HEK293 (cell line): Measurements from ENCODE around the gene CFAP45.

Source experiments
- BCL11A ChIP-seq: fragments of 450-650 bp; formaldehyde crosslinking; IDR thresholded peaks from 2 replicates; pipeline ENCODE4 v1.5.1; 2016; ENCODE audit warnings: low read depth, missing biosample characterization, missing genetic modification characterization
- BCL6B ChIP-seq: fragments of 450-650 bp; formaldehyde crosslinking; IDR thresholded peaks from 2 replicates; pipeline ENCODE4 v1.5.1; 2017; ENCODE audit warnings: missing biosample characterization, missing genetic modification characterization
- HIC1 ChIP-seq: fragments of 450-650 bp; formaldehyde crosslinking; IDR thresholded peaks from 2 replicates; pipeline ENCODE4 v1.5.1; 2016; ENCODE audit warnings: missing biosample characterization, missing genetic modification characterization
- KLF8 ChIP-seq: fragments of 450-650 bp; formaldehyde crosslinking; IDR thresholded peaks from 2 replicates; pipeline ENCODE4 v1.5.1; 2016; ENCODE audit warnings: missing biosample characterization, missing genetic modification characterization
- REPIN1 ChIP-seq: fragments of 450-650 bp; formaldehyde crosslinking; IDR thresholded peaks from 2 replicates; pipeline ENCODE4 v1.5.1; 2017; ENCODE audit warnings: missing biosample characterization, missing genetic modification characterization, low read depth
- ZNF202 ChIP-seq: fragments of 450-650 bp; formaldehyde crosslinking; IDR thresholded peaks from 2 replicates; pipeline ENCODE4 v1.5.1; 2016; ENCODE audit warnings: missing biosample characterization, missing genetic modification characterization, borderline replicate concordance
- ZNF214 ChIP-seq: fragments of 450-650 bp; formaldehyde crosslinking; IDR thresholded peaks from 2 replicates; pipeline ENCODE4 v1.5.1; 2017; ENCODE audit warnings: missing biosample characterization, mild to moderate bottlenecking, missing genetic modification characterization, borderline replicate concordance
- ZNF274 ChIP-seq, 2 experiments: fragments of 200-500 bp in 1 of 2; fragments of 450-650 bp in 1 of 2; sonication (Bioruptor generic) in 1 of 2; formaldehyde crosslinking in 1 of 2; IDR thresholded peaks; 2 replicates each; pipeline versions ENCODE4 v1.5.1 to v1.6.1; 2014 to 2016; ENCODE audit warnings: borderline replicate concordance in 1 of 2, inconsistent platforms in 1 of 2, low read length in 1 of 2, missing biosample characterization in 1 of 2, missing genetic modification characterization in 1 of 2
- ZNF324 ChIP-seq: fragments of 450-650 bp; formaldehyde crosslinking; IDR thresholded peaks from 2 replicates; pipeline ENCODE4 v1.5.1; 2016; ENCODE audit warnings: missing biosample characterization, missing genetic modification characterization
- ZNF341 ChIP-seq: fragments of 450-650 bp; formaldehyde crosslinking; IDR thresholded peaks from 2 replicates; pipeline ENCODE4; 2016; ENCODE audit warnings: low read depth, missing biosample characterization, missing genetic modification characterization
- ZNF366 ChIP-seq: fragments of 450-650 bp; formaldehyde crosslinking; conservative IDR thresholded peaks from 2 replicates; pipeline ENCODE4 v1.5.1; 2016; ENCODE audit warnings: missing biosample characterization, missing genetic modification characterization
- ZNF449 ChIP-seq: fragments of 450-650 bp; formaldehyde crosslinking; IDR thresholded peaks from 2 replicates; pipeline ENCODE4 v1.5.1; 2017; ENCODE audit warnings: missing biosample characterization, mild to moderate bottlenecking, missing genetic modification characterization, moderate library complexity
- ZNF488 ChIP-seq: fragments of 450-650 bp; formaldehyde crosslinking; IDR thresholded peaks from 2 replicates; pipeline ENCODE4 v1.5.1; 2016; ENCODE audit warnings: missing biosample characterization, missing genetic modification characterization
- ZNF510 ChIP-seq: fragments of 450-650 bp; formaldehyde crosslinking; IDR thresholded peaks from 2 replicates; pipeline ENCODE4 v1.5.1; 2018; ENCODE audit warnings: mild to moderate bottlenecking, missing genetic modification characterization, missing biosample characterization; ENCODE audit not compliant: insufficient replicate concordance
- ZNF513 ChIP-seq: fragments of 450-650 bp; IDR thresholded peaks from 2 replicates; pipeline ENCODE4 v1.5.1; 2018; ENCODE audit warnings: missing biosample characterization, missing genetic modification characterization
- ZNF521 ChIP-seq: fragments of 450-650 bp; formaldehyde crosslinking; IDR thresholded peaks from 2 replicates; pipeline ENCODE4 v1.5.1; 2017; ENCODE audit warnings: missing biosample characterization, mild to moderate bottlenecking, missing genetic modification characterization
- ZNF529 ChIP-seq: fragments of 450-650 bp; formaldehyde crosslinking; IDR thresholded peaks from 2 replicates; pipeline ENCODE4 v1.5.1; 2017; ENCODE audit warnings: missing genetic modification characterization, missing biosample characterization; ENCODE audit not compliant: insufficient replicate concordance
- ZNF560 ChIP-seq: fragments of 450-650 bp; formaldehyde crosslinking; IDR thresholded peaks from 2 replicates; pipeline ENCODE4 v1.5.1; 2017; ENCODE audit warnings: missing biosample characterization, missing genetic modification characterization, borderline replicate concordance
- ZNF585B ChIP-seq: fragments of 450-650 bp; formaldehyde crosslinking; IDR thresholded peaks from 2 replicates; pipeline ENCODE4 v1.5.1; 2016; ENCODE audit warnings: missing biosample characterization, missing genetic modification characterization
- ZNF623 ChIP-seq: fragments of 450-650 bp; formaldehyde crosslinking; IDR thresholded peaks from 2 replicates; pipeline ENCODE4 v1.5.1; 2016; ENCODE audit warnings: missing biosample characterization, missing genetic modification characterization
- ZNF670 ChIP-seq: fragments of 450-650 bp; formaldehyde crosslinking; IDR thresholded peaks from 2 replicates; pipeline ENCODE4 v1.5.1; 2016; ENCODE audit warnings: missing biosample characterization, missing genetic modification characterization, low read depth
- ZNF707 ChIP-seq: fragments of 450-650 bp; formaldehyde crosslinking; IDR thresholded peaks from 2 replicates; pipeline ENCODE4 v1.5.1; 2016; ENCODE audit warnings: missing biosample characterization, missing genetic modification characterization
- ZNF747 ChIP-seq: fragments of 450-650 bp; formaldehyde crosslinking; IDR thresholded peaks from 2 replicates; pipeline ENCODE4 v1.5.1; 2016; ENCODE audit warnings: missing biosample characterization, missing genetic modification characterization
- ZSCAN16 ChIP-seq: fragments of 450-650 bp; formaldehyde crosslinking; IDR thresholded peaks from 2 replicates; pipeline ENCODE4 v1.5.1; 2016; ENCODE audit warnings: missing biosample characterization, missing genetic modification characterization
- TF ChIP-seq, protein P1 (sequence below): fragments of 450-650 bp; formaldehyde crosslinking; IDR thresholded peaks from 2 replicates; pipeline ENCODE4 v1.5.1; 2016; ENCODE audit warnings: missing biosample characterization, missing genetic modification characterization
- TF ChIP-seq, protein P2 (sequence below): fragments of 450-650 bp; formaldehyde crosslinking; IDR thresholded peaks from 2 replicates; pipeline ENCODE4 v1.5.1; 2016; ENCODE audit warnings: missing biosample characterization, missing genetic modification characterization

The CFAP45 gene

DNA sequence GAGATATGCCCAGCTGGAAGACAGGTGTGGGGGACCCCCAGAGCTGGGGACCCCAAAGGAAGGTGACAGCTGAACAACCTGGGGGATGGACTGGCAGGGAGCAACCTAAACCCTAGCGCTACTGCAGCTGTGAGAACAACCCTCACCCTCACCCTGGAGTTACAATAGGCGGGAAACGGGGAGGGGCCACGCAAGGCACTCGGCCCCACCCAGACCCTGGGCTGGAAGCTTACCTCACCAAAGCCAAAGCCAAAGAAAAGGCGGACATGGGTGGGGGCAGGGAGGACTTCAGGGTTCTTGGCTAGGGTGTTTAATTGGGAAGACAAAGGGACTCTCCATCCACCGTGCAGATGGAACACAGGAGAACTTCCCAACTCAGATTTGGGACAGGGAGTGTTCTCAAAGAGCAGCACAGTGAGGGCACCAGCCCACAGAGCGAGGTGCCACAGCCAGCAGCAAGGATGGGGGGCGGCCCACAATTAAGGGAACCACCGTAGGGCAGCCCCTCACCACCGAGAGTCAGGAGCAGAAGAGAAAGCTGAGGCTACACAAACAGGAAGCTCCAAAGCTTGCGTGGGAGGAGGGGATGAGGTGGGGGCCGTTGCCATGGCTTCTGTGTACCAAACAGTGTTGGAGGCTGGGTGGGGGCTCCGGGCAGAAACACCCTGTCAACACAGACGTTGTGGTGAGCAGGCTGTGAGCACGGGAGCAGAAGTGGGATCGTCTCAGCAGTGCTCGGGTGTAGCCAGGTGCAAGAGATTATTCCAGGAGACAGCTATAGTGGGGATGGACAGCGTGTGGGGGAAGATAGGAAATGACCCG is 23.4 kb upstream of the CFAP45 start (continued):
- TF ChIP-seq ZNF449 (tag by site-specific recombination), result no peak
- no peak; the same call in 1 of the 2 replicates for TF ChIP-seq KLF8 (tag by site-specific recombination)
- TF ChIP-seq ZNF747, result no peak
- TF ChIP-seq ZNF707, result 0 out of 2 replicates have a peak, but pooled peaks have one; percentile 36
- no peak for TF ChIP-seq BCL6B (tag by site-specific recombination)
- TF ChIP-seq ZNF585B (tag by site-specific recombination), result no peak
- no peak for TF ChIP-seq ZNF214
- TF ChIP-seq ZNF366 (tag by site-specific recombination), result peak; percentile 94
- TF ChIP-seq ZNF510, result no peak
- TF ChIP-seq, protein P1, sequence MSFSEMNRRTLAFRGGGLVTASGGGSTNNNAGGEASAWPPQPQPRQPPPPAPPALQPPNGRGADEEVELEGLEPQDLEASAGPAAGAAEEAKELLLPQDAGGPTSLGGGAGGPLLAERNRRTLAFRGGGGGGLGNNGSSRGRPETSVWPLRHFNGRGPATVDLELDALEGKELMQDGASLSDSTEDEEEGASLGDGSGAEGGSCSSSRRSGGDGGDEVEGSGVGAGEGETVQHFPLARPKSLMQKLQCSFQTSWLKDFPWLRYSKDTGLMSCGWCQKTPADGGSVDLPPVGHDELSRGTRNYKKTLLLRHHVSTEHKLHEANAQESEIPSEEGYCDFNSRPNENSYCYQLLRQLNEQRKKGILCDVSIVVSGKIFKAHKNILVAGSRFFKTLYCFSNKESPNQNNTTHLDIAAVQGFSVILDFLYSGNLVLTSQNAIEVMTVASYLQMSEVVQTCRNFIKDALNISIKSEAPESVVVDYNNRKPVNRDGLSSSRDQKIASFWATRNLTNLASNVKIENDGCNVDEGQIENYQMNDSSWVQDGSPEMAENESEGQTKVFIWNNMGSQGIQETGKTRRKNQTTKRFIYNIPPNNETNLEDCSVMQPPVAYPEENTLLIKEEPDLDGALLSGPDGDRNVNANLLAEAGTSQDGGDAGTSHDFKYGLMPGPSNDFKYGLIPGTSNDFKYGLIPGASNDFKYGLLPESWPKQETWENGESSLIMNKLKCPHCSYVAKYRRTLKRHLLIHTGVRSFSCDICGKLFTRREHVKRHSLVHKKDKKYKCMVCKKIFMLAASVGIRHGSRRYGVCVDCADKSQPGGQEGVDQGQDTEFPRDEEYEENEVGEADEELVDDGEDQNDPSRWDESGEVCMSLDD (tag by site-specific recombination), result peak; percentile 61; the same call in 1 of the 2 replicates
- TF ChIP-seq ZNF560 (tag by site-specific recombination), result no peak
- no peak; the same call in 1 of the 2 replicates for TF ChIP-seq ZNF341
- no peak for TF ChIP-seq ZNF529 (tag by site-specific recombination)
- TF ChIP-seq BCL11A (tag by site-specific recombination), result no peak
- TF ChIP-seq ZNF623 (tag by site-specific recombination), result no peak
- TF ChIP-seq ZNF670, result no peak
- TF ChIP-seq ZNF521 (tag by site-specific recombination), result no peak
- no peak for TF ChIP-seq ZNF202 (tag by site-specific recombination)
- no peak for TF ChIP-seq ZSCAN16 (tag by site-specific recombination)
- no peak for TF ChIP-seq ZNF324 (tag by site-specific recombination)
- no peak for TF ChIP-seq REPIN1 (tag by site-specific recombination)
- TF ChIP-seq ZNF513 (tag by site-specific recombination), result no peak
- TF ChIP-seq, protein P2, sequence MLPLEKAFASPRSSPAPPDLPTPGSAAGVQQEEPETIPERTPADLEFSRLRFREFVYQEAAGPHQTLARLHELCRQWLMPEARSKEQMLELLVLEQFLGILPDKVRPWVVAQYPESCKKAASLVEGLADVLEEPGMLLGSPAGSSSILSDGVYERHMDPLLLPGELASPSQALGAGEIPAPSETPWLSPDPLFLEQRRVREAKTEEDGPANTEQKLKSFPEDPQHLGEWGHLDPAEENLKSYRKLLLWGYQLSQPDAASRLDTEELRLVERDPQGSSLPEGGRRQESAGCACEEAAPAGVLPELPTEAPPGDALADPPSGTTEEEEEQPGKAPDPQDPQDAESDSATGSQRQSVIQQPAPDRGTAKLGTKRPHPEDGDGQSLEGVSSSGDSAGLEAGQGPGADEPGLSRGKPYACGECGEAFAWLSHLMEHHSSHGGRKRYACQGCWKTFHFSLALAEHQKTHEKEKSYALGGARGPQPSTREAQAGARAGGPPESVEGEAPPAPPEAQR (tag by site-specific recombination), result no peak
- TF ChIP-seq ZNF488 (tag by site-specific recombination), result no peak
- TF ChIP-seq HIC1 (tag by site-specific recombination), result no peak; the same call in 1 of the 2 replicates
- no peak for TF ChIP-seq ZNF274 (IDR thresholded peaks at IDR 0.05; ENCODE audit: low read length)
- no peak for TF ChIP-seq ZNF274 (tag by site-specific recombination; IDR thresholded peaks at IDR 0.05; ENCODE audit: borderline replicate concordance)
